ENCODE measurements around the gene CCDC9B.

The CCDC9B gene

GRCh38 chr15:40344217-40344616 is 3.5 kb upstream of the CCDC9B start:
- no peak for DNase-seq

- DNase-seq, result no peak
Observed at GRCh38 chr15:40343512-40343911, 2.8 kb upstream of the CCDC9B start.

GRCh38 chr15:40342416-40343320 is 1.9 kb upstream of the CCDC9B start:
- DNase-seq, result no peak

- DNase-seq, result no peak
Observed at GRCh38 chr15:40340038-40340739, 550 bp downstream of the CCDC9B start.

DNA sequence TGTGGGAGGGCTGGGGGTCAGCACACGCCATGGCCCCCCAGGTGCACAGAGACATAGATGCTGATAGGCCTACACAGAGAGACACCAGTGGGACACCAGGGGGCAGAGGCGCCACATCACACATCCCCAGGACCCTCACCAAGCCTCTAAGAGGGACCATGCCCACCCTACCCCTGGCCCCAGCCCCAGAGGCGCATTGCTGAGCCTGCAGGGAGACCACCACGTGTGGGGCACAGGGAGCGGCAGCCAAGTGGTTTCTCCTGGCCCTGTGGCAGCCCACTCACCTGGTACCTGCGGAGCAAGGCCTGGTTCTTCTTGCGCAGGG is 1.2 kb downstream of the CCDC9B start:
- DNase-seq, result no peak

- DNase-seq, result no peak
Observed at GRCh38 chr15:40338921-40339620, 1.7 kb downstream of the CCDC9B start.

GRCh38 chr15:40338041-40338657 is 2.6 kb downstream of the CCDC9B start:
- DNase-seq, result peak; percentile 81

DNA sequence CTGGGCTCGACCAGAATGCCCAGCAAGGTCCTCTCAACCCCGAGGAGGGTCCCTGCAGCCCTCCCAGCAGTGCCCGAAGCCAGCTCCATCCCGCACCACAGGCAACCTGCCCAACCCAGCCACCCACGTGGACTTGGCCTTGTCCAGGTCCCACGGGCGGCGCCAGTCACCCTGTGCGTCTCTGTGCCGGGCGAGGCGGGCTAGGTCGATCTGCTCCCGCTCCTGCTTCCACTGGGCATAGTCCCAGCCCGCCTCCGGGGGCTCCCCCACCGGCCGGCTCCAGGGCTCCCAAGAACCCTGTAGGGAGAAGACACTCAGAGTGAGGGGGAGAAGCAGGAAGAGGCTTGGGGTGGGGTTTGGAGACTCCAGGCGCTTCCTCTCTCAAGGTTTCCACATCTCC is 3.1 kb downstream of the CCDC9B start:
- DNase-seq, result no peak

- DNase-seq, result no peak
Observed at GRCh38 chr15:40336744-40337122, 4.0 kb downstream of the CCDC9B start.

DNA sequence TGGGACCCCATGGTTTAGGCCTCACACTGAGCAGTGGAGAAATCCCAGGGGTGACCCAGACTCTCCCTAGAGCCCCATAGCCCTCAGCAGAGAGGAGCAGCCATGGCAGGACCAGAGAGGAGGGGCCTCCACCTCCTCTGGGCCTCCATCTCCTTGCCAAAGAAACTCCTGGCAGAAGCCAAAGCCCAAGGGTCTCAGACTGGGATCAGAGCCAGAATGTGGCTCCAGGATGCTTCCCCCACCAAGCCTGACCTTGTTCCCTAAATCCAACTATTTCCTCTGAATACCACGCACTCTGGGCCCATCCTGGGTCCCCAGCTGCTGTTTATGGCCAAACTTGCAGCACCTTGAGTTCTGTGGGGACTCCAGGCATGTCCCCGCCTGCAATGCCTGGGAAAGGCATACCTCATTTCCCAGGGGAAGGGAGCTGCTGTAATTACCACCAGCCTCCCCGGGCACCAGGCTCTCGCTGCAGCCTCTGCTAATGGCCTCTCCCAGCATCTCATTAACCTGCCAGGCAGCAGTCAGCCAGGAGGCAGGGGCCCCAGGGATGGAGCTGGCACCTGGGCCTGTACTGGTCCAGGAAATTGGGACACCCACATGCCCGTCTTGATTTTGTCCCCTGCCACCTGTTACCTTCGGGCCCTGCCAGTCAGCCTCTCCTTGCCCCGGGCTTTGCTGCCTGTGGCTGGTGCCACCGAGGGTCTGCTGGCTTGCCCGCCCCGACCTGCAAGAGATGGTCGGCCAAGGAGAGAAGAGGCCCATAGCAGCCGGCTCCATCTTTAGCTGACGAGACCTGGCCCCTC is 4.6 kb downstream of the CCDC9B start:
- DNase-seq, result no peak

DNA sequence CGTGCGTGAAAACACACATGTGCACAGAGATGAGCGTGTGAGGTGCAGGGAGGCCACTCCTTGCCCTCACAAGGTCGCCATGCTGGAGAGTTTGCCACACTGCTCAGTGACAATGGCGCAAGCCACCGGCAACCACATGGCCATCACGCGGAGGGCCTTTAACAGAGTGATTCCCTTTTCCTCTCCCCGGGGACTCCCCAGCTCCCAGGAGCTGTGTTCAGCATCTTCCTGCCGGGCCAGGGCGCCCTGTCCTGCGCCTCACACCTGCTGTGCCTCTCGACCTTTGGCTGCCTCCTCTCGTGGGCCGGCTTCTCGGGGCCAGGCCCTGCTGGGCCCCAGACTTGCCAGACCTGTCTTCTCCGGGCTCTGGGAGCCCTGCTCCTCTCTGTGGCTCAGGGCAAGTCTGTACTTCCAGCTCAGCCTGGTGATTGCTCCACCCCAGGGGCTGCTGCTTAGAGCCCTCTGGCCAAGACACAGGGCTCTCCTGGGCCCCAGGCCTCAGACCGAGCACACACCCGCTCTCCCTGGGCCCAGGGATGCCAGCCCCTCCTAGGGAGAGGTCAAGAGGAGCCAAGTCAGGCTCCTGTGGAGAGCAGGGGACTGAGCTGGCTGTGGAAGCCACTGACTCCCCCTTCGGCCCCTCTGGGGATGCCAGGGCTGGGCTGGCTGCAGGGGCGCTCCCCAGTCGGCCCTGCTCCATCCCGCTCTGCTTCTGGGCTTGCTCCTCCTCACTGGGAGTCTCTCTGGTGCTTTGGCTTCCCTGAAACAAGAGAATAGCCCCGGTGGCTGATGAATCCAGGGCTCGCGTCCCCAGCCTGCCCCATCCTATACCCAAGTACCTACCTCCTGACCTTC is 5.6 kb downstream of the CCDC9B start:
- DNase-seq, result no peak

DNA sequence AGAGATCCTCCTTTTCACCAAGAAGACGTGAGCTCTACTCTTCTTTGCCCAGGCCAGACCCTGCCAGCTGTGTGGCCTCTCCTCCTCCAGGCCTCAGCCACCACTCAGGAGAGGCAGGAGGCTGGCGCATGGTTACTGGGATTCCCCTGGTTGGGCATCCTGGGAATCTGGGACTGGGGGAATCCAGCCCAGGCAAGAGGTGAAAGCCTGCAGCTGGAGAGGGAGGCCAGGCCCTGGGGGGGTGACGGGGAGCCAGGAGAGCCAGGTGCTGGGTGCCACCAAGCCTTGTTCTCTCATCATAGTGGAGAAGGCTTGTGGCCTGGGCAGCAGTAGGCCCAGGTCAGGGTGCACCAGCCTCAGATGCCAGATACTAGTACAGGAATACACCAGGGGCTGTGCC is 6.2 kb downstream of the CCDC9B start:
- DNase-seq, result no peak

GRCh38 chr15:40333922-40334492 is 6.7 kb downstream of the CCDC9B start:
- DNase-seq, result no peak

GRCh38 chr15:40332113-40332781 is 8.5 kb downstream of the CCDC9B start:
- no peak for DNase-seq

DNA sequence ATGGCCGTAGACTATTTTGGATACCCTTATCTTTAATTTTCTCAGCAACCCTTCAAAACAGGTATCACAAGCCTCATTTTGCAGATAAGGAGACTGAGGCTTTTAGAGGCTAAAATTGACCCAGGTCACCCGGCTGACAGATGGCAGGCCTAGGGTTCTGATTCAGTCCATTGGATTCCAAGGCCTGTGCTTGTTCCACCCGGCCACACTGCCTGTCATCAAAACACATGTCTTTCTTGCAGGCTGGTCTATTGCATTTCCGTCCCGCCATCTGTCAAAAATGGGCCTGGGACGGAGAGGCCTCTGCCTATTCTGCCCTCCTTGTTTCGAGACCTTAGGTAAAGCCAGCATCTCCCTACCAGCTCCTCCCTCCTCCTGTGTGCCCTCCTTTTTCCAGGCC is 9.1 kb downstream of the CCDC9B start:
- DNase-seq, result no peak

- DNase-seq, result no peak
Observed at GRCh38 chr15:40331026-40331425, 9.7 kb downstream of the CCDC9B start.

DNA sequence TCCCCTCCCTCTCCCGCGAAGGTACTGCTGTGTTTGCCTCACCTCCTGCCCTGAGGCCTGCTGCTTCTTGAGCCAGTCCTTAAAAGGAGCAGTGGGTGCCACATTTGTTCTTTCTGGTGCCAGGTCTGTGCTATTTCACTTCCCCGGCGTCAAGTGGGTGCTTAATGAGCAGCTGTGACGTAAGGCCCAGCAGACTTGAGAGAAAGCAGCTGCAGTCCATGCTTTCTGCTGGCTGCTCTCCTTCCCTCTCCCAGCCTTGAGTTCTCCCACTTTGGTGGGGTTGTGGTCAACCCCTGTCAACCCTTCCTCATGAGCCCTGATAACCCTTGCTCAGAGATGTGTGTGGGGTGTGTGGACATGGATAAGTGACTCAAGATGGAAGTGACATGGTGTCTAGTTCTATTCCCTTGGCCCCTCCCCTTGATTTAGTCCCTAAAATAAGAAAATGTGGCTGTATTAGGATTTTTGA is 10.3 kb downstream of the CCDC9B start:
- no peak for DNase-seq

- DNase-seq, result no peak
Observed at GRCh38 chr15:40329804-40330203, 10.9 kb downstream of the CCDC9B start.

- DNase-seq, result no peak
Observed at GRCh38 chr15:40328751-40329150, 12.0 kb downstream of the CCDC9B start.

DNA sequence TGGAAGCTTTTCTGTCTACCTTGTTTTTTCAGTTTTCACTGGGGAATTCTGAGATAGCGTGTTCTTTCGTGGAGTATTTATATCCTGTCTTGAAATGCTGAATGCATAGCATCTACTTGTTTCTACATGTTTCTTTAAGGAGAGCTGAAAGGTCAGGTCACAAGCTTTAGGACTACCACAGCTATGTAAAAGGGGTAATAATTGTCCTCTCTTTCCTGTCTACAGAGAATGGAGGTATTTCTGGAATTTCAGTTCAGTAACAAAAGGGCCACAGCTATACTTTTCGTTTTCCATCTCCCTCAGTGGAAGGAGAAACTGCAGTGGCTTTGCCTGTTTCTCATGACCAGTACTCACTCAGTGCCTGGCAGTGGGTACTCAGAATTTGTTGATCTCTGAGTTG is 12.6 kb downstream of the CCDC9B start:
- no peak for DNase-seq

Measured in activated CD4-positive, alpha-beta T cell treated with anti-CD3 and anti-CD28 coated beads, Interleukin-2, Interleukin-6, amounts not matched to agents 100 ng/mL and 50 ng/mL, durations not matched to agents 16 hours and 8 hours (primary cell).